MM.1S (cell line): Measurements from ENCODE around the gene PIK3R6.

Source experiments
- EZH2 ChIP-seq: fragments of 300-600 bp; sonication (generic); optimal IDR thresholded peaks from 2 replicates; pipeline ENCODE3; 2017; ENCODE audit warnings: low read depth, mild to moderate bottlenecking, antibody characterized with exemption, low read length, mixed read lengths
- TF ChIP-seq, protein P1 (sequence below): fragments of 300-600 bp; sonication (generic); IDR thresholded peaks from 2 replicates; pipeline ENCODE4 v1.5.1; 2016; ENCODE audit warnings: antibody characterized with exemption, low read length, mixed read lengths

DNA sequence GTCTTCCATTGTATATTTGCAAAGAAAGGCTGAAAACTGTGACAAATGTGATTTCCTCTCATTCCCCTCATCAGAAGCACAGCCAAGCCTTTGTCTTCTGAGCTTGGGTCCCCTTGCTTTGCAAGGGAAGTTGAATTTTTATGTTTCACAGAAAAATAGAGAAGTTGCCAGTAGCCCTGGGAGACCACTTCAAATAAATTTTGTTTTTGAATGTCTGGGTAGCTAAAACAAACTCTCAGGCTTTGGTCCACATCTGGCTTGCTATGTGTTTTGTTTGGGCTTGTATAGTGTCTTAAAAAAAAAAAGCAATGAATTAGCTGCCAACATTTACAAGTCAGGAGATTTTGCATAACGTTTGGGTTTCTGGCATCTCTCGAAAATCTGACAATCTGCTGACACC is 24.1 kb downstream of the PIK3R6 start:
- TF ChIP-seq, protein P1, sequence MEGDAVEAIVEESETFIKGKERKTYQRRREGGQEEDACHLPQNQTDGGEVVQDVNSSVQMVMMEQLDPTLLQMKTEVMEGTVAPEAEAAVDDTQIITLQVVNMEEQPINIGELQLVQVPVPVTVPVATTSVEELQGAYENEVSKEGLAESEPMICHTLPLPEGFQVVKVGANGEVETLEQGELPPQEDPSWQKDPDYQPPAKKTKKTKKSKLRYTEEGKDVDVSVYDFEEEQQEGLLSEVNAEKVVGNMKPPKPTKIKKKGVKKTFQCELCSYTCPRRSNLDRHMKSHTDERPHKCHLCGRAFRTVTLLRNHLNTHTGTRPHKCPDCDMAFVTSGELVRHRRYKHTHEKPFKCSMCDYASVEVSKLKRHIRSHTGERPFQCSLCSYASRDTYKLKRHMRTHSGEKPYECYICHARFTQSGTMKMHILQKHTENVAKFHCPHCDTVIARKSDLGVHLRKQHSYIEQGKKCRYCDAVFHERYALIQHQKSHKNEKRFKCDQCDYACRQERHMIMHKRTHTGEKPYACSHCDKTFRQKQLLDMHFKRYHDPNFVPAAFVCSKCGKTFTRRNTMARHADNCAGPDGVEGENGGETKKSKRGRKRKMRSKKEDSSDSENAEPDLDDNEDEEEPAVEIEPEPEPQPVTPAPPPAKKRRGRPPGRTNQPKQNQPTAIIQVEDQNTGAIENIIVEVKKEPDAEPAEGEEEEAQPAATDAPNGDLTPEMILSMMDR: no peak
- no peak for TF ChIP-seq EZH2
